ENCODE data around the gene INHBC.

GRCh38 chr12:57464569-57464968, 30.0 kb downstream of the INHBC start:
- TF ChIP-seq CTCF (IDR thresholded peaks at IDR 0.05) (no peak), POLR2A (IDR thresholded peaks at IDR 0.05) (no peak)
